ENCODE measurements around the gene POPDC3. TPM values are rescaled to one million over a fixed set of nuclear protein-coding genes. Genes with fewer than 3 reads are reported as not detected.
"Not testable (repeated sequence)": the region's sequence is repeated elsewhere in the genome, so short reads cannot be mapped to it uniquely, and the experiment has no call there.

Gene POPDC3
- total RNA-seq, 4 donors from 2014 or later, result not detected

DNA sequence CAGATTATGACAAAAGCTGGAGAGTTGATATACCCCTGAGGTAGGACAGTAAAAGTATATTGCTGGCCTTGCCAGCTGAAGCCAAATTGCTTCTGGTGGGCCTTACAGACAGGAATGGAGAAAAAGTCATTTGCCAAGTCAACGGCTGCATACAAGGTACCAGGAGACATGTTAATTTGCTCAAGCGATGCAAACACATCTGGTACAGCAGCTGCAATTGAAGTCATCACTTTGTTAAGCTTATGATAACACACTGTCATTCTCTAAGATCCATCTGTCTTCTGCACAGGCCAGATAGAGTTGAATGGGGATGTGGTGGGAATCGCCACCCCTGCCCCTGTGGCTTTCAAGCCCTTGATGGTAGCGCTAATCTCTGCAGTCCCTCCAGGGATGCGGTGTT is 40.4 kb upstream of the POPDC3 start:
- H3K9me3 ChIP-seq, result no peaks in the 10 kb centered on the region
- DNase-seq (ENCODE audit: low spot score in 2 of 2), result no peak
- no peak overlapping the region for H3K27ac ChIP-seq
- H3K36me3 ChIP-seq, result no peaks in the 10 kb centered on the region
- no peak overlapping the region for H3K4me3 ChIP-seq
- H3K4me1 ChIP-seq, result no peaks in the 10 kb centered on the region
- 78% methylated on average over 5 of the region's 5 CpGs for WGBS
- H3K27me3 ChIP-seq, result no peaks in the 10 kb centered on the region
- TF ChIP-seq POLR2A (IDR thresholded peaks at IDR 0.05) (no peak), EP300 (IDR thresholded peaks at IDR 0.05) (no peak), POLR2AphosphoS5 (IDR thresholded peaks at IDR 0.05) (no peak)
- TF ChIP-seq, protein P1, sequence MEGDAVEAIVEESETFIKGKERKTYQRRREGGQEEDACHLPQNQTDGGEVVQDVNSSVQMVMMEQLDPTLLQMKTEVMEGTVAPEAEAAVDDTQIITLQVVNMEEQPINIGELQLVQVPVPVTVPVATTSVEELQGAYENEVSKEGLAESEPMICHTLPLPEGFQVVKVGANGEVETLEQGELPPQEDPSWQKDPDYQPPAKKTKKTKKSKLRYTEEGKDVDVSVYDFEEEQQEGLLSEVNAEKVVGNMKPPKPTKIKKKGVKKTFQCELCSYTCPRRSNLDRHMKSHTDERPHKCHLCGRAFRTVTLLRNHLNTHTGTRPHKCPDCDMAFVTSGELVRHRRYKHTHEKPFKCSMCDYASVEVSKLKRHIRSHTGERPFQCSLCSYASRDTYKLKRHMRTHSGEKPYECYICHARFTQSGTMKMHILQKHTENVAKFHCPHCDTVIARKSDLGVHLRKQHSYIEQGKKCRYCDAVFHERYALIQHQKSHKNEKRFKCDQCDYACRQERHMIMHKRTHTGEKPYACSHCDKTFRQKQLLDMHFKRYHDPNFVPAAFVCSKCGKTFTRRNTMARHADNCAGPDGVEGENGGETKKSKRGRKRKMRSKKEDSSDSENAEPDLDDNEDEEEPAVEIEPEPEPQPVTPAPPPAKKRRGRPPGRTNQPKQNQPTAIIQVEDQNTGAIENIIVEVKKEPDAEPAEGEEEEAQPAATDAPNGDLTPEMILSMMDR (IDR thresholded peaks at IDR 0.05), result no peak

DNA sequence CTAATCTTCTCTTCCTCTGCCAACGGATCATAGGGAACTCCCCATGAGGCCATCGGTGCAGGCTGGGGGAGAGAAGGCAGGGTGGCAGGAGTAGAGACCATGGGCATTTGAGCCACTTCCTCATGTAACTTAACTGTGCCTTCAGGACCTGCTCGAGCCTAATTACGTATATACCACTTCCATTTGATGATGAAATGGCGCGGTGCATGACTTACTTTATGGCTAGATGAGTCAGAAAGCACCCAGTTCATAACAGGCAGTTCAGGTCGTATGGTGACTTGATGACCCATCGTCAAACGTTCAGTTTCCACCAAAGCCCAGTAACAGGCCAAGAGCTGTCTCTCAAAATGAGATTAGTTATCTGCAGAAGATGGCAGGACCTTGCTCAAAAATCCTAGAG is 39.4 kb upstream of the POPDC3 start:
- H3K27ac ChIP-seq; H3K4me1 ChIP-seq; H3K9me3 ChIP-seq; DNase-seq (ENCODE audit: low spot score in 2 of 2); H3K4me3 ChIP-seq; H3K36me3 ChIP-seq; H3K27me3 ChIP-seq: not testable (repeated sequence)
- 94% methylated on average over 9 of the region's 9 CpGs for WGBS

DNA sequence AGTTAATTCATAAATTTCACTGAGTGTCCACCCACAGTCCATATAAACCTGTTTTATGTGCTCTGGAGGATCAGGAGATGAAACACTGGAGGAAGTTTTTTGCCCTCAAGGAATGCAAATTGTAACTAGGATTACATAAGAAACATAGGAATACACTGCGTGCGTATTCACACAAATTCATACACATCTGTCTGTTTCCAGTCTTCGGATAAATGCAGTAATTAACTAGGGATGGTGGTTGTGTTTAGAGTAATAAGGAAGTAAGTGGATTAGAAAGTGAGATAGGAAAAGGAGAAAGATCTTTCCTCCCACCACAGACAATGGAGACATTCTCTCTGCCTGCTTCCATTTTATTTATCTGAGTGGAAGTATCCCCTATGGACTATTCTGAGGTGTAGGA is 35.7 kb upstream of the POPDC3 start:
- no peak for DNase-seq (ENCODE audit: low spot score in 2 of 2)
- H3K36me3 ChIP-seq, result no peaks in the 10 kb centered on the region
- H3K27me3 ChIP-seq, result no peaks in the 10 kb centered on the region
- H3K4me3 ChIP-seq, result no peak overlapping the region
- 63% methylated on average over 3 of the region's 3 CpGs for WGBS
- no peaks in the 10 kb centered on the region for H3K9me3 ChIP-seq
- no peak overlapping the region for H3K27ac ChIP-seq
- TF ChIP-seq, protein P1 (IDR thresholded peaks at IDR 0.05), result no peak
- TF ChIP-seq POLR2A (IDR thresholded peaks at IDR 0.05) (no peak), EP300 (IDR thresholded peaks at IDR 0.05) (no peak), POLR2AphosphoS5 (IDR thresholded peaks at IDR 0.05) (no peak)
- H3K4me1 ChIP-seq, result no peaks in the 10 kb centered on the region

DNA sequence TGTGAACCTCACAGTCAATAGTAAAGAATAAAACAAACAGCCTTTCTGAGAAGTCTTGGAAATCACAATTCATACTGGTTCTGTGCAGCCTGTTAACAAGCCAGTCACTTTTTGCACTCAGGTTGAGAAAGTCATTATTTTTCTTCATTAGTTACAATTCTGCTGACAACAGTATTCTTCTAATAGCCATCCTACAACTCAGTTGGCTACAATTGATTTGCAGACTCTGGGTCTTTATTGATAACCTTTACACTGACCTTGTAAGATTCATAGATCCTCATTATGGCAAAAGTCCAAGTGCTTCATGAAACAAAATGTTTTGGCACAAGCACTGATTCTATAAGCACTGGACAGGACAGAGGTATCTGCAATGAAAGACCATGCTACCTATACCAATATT is 34.9 kb upstream of the POPDC3 start:
- no peak overlapping the region for H3K27ac ChIP-seq
- no peaks in the 10 kb centered on the region for H3K36me3 ChIP-seq
- no peaks in the 10 kb centered on the region for H3K9me3 ChIP-seq
- H3K4me3 ChIP-seq, result no peak overlapping the region
- H3K27me3 ChIP-seq, result no peaks in the 10 kb centered on the region
- no peaks in the 10 kb centered on the region for H3K4me1 ChIP-seq
- TF ChIP-seq EP300 (IDR thresholded peaks at IDR 0.05), result no peak
- no peak for TF ChIP-seq POLR2AphosphoS5 (IDR thresholded peaks at IDR 0.05)
- TF ChIP-seq, protein P1 (IDR thresholded peaks at IDR 0.05), result no peak
- TF ChIP-seq POLR2A (IDR thresholded peaks at IDR 0.05), result no peak
- DNase-seq (ENCODE audit: low spot score in 2 of 2), result no peak

DNA sequence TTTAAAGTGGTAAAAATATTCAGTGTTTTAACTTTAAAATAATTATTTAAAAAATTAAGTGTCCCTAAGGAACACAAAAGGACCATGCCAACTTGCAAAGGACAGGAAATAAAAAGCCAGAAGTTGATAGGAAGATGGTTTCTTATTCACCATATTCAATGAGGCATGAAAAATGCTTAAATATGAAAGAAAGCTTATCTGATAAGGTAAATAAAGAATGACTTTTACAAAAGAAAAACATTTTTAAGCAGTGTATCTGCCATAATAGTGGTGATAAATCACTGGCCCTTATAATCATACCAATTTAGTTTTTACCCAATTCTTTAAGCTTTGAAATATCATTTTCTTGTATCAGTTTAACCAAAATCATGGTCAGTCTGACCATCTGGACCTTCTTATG is 33.5 kb upstream of the POPDC3 start:
- no peaks in the 10 kb centered on the region for H3K27me3 ChIP-seq
- DNase-seq (ENCODE audit: low spot score in 2 of 2), result no peak
- no peaks in the 10 kb centered on the region for H3K36me3 ChIP-seq
- no peak overlapping the region for H3K4me3 ChIP-seq
- H3K9me3 ChIP-seq, result no peaks in the 10 kb centered on the region
- H3K4me1 ChIP-seq, result no peaks in the 10 kb centered on the region
- H3K27ac ChIP-seq, result no peak overlapping the region
- TF ChIP-seq, protein P1 (IDR thresholded peaks at IDR 0.05), result no peak
- TF ChIP-seq EP300 (IDR thresholded peaks at IDR 0.05) (no peak), POLR2AphosphoS5 (IDR thresholded peaks at IDR 0.05) (no peak), POLR2A (IDR thresholded peaks at IDR 0.05) (no peak)

DNA sequence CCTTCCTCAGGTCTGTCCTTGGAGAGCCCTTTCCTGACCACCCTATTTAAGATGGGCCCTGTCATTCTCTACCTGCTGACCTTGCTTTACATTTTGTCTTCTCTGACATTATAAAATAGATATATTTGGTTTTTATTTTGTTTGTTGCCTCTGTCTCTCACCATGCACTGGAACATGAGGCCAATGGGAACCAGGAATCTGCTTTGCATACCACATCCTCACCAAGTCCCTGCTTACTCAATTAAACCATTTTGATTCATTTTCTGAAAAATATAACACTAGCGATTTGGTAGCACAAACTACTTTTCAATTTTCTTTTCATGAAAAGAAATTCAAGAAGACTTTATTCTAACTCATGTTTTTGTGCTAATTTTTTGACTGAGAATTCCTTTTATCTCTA is 32.8 kb upstream of the POPDC3 start:
- Histone ChIP-seq H3K4me3 (no peak overlapping the region), H3K27me3 (no peaks in the 10 kb centered on the region), H3K36me3 (no peaks in the 10 kb centered on the region), H3K9me3 (no peaks in the 10 kb centered on the region), H3K27ac (no peak overlapping the region), H3K4me1 (no peaks in the 10 kb centered on the region)
- DNase-seq (ENCODE audit: low spot score in 2 of 2), result no peak
- no peak for TF ChIP-seq EP300 (IDR thresholded peaks at IDR 0.05)
- TF ChIP-seq POLR2AphosphoS5 (IDR thresholded peaks at IDR 0.05), result no peak
- no peak for TF ChIP-seq POLR2A (IDR thresholded peaks at IDR 0.05)
- TF ChIP-seq, protein P1 (IDR thresholded peaks at IDR 0.05), result no peak
- WGBS, result 88% methylated on average over 1 of the region's 1 CpG
